PFSK-1 (cell line): ENCODE data around the gene MS4A3. TPM values are rescaled to one million over a fixed set of nuclear protein-coding genes. Genes with fewer than 3 reads are reported as not detected.

Experiments used
- FOXP2 ChIP-seq: optimal IDR thresholded peaks from 2 replicates; pipeline ENCODE3; 2011; ENCODE audit warnings: borderline replicate concordance, control low read depth, inconsistent platforms; ENCODE audit not compliant: insufficient read depth; ENCODE audit errors: extremely low read length, extremely low read depth
- POLR2AphosphoS5 ChIP-seq: IDR thresholded peaks from 2 replicates; pipeline ENCODE4 v1.6.1; 2012; ENCODE audit warnings: low read depth, mild to moderate bottlenecking, control low read depth, low read length, moderate library complexity
- REST ChIP-seq, 2 experiments: IDR thresholded peaks; 2 replicates each; pipeline versions ENCODE4 v1.6.1 to v1.8.0; 2011 to 2012; ENCODE audit warnings: low read depth in 2 of 2, low read length in 2 of 2, control low read depth in 1 of 2, inconsistent platforms in 1 of 2, mild to moderate bottlenecking in 1 of 2, moderate library complexity in 1 of 2; ENCODE audit not compliant: insufficient read depth in 1 of 2
- SIN3A ChIP-seq: IDR thresholded peaks from 2 replicates; pipeline ENCODE4 v1.6.1; 2012; ENCODE audit warnings: mild to moderate bottlenecking, low read length, moderate library complexity, borderline replicate concordance; ENCODE audit not compliant: insufficient read depth
- TAF1 ChIP-seq: IDR thresholded peaks from 2 replicates; pipeline ENCODE4 v1.6.1; 2012; ENCODE audit warnings: low read length, control low read depth, borderline replicate concordance; ENCODE audit not compliant: insufficient read depth
- polyA plus RNA-seq: library from polyadenylated mRNA; unstranded; fragments of >200 nt; gene quantifications from one replicate; pipeline ENCODE4 v1.2.1, GENCODE V29; 2012; ENCODE audit warnings: low read depth, missing spikeins; ENCODE audit not compliant: insufficient read length

MS4A3 gene
- not detected for polyA plus RNA-seq

- TF ChIP-seq REST (IDR thresholded peaks at IDR 0.05; ENCODE audit: insufficient read depth in 1 of 2, low read depth in 2 of 2, low read length in 2 of 2) (no peak), TAF1 (no peak), POLR2AphosphoS5 (no peak), FOXP2 (no peak), SIN3A (no peak)
Observed at GRCh38 chr11:60056349-60056969, at the start of gene MS4A3. Gene MS4A3, plus strand, starts transcription at chr11:60056665. Its CDS starts 4,496 bp downstream, at chr11:60061161.

GRCh38 chr11:60016881-60017280 lies 39.6 kb upstream of the MS4A3 start, which contains the start of gene OOSP4B:
Gene OOSP4B, plus strand, starts transcription at chr11:60017181.
- TF ChIP-seq POLR2AphosphoS5 (no peak), SIN3A (no peak), FOXP2 (no peak), TAF1 (no peak), REST (IDR thresholded peaks at IDR 0.05; ENCODE audit: insufficient read depth in 1 of 2, low read depth in 2 of 2, low read length in 2 of 2) (no peak)

GRCh38 chr11:60018058-60018457 lies 38.4 kb upstream of the MS4A3 start:
- TF ChIP-seq POLR2AphosphoS5 (no peak), REST (IDR thresholded peaks at IDR 0.05; ENCODE audit: insufficient read depth in 1 of 2, low read depth in 2 of 2, low read length in 2 of 2) (no peak), TAF1 (no peak), FOXP2 (no peak), SIN3A (no peak)

GRCh38 chr11:60029015-60029632 lies 27.3 kb upstream of the MS4A3 start:
- TF ChIP-seq REST (IDR thresholded peaks at IDR 0.05; ENCODE audit: insufficient read depth in 1 of 2, low read depth in 2 of 2, low read length in 2 of 2) (no peak), SIN3A (no peak), POLR2AphosphoS5 (no peak), FOXP2 (no peak), TAF1 (no peak)

GRCh38 chr11:60040109-60040508 lies 16.4 kb upstream of the MS4A3 start, which contains the start of gene OOSP2:
Gene OOSP2, plus strand, starts transcription at chr11:60040409. Its CDS starts 51 bp downstream, at chr11:60040460.
- TF ChIP-seq REST (IDR thresholded peaks at IDR 0.05; ENCODE audit: insufficient read depth in 1 of 2, low read depth in 2 of 2, low read length in 2 of 2) = no peak
- TF ChIP-seq SIN3A = no peak
- TF ChIP-seq TAF1 = no peak
- TF ChIP-seq FOXP2 = no peak
- no peak for TF ChIP-seq POLR2AphosphoS5
